NCI-H1092 (cell line): ENCODE data around the gene THRA.
A peak's percentile ranks its signal among the peaks of the same experiment; 100 is the strongest.

ENCODE experiments used
- DNase-seq: peaks from one replicate; lab custom pipeline; 2025; lab: John Stamatoyannopoulos, UW

THRA gene

GRCh38 chr17:40026816-40027613 is 35.8 kb upstream of the THRA start:
- DNase-seq = peak; percentile 74

GRCh38 chr17:40027614-40028012 is 35.2 kb upstream of the THRA start:
- DNase-seq = no peak

- DNase-seq = no peak
These were observed 34.2 kb upstream of the THRA start for GRCh38 chr17:40028595-40028994.

GRCh38 chr17:40031706-40032105 is 31.1 kb upstream of the THRA start:
- DNase-seq = no peak

GRCh38 chr17:40032322-40033320 is 30.1 kb upstream of the THRA start:
- DNase-seq = no peak

GRCh38 chr17:40033339-40033738 is 29.4 kb upstream of the THRA start:
- no peak for DNase-seq

GRCh38 chr17:40034426-40035161 is 28.2 kb upstream of the THRA start:
- DNase-seq = no peak

GRCh38 chr17:40035162-40035559 is 27.6 kb upstream of the THRA start:
- no peak for DNase-seq

GRCh38 chr17:40038882-40039513 is 23.8 kb upstream of the THRA start:
- DNase-seq = no peak

- DNase-seq = no peak
These were observed 21.6 kb upstream of the THRA start for GRCh38 chr17:40041196-40041595.

- no peak for DNase-seq
These were observed 6.3 kb upstream of the THRA start for GRCh38 chr17:40056379-40057015.

GRCh38 chr17:40058186-40058784 is 4.5 kb upstream of the THRA start:
- no peak for DNase-seq

GRCh38 chr17:40058865-40059264 is 3.9 kb upstream of the THRA start:
- DNase-seq = no peak

- no peak for DNase-seq
These were observed 2.9 kb upstream of the THRA start for GRCh38 chr17:40059729-40060475.

GRCh38 chr17:40060887-40061608 is 1.7 kb upstream of the THRA start:
- DNase-seq = no peak

GRCh38 chr17:40061609-40062038 is 1.1 kb upstream of the THRA start:
- no peak for DNase-seq

GRCh38 chr17:40063187-40063771 is 514 bp downstream of the THRA start:
- no peak for DNase-seq

GRCh38 chr17:40063901-40064531 is 1.3 kb downstream of the THRA start:
- DNase-seq = no peak
